Measurements from ENCODE around the gene UGT1A8.

DNA sequence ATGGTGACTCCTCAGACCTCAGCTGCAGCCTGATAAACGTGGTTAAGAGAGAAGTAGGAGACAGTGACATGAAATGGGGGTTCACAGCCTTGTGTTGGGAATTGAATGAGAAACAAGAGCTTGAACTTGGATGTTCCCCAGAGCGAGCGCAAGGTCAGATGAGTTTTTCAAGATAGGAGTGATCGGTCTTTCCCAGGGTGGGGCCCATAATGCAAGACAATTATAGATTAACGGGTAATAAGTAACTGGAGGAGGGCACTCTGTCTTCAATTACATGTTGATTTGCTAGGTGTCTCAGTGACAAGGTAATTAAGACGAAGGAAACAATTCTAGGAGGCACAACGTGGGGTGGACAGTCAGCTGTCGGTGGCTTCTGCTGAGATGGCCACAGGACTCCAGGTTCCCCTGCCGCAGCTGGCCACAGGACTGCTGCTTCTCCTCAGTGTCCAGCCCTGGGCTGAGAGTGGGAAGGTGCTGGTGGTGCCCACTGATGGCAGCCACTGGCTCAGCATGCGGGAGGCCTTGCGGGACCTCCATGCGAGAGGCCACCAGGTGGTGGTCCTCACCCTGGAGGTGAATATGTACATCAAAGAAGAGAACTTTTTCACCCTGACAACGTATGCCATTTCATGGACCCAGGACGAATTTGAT is 95.3 kb downstream of the UGT1A8 start, which contains the start of gene UGT1A5:
- TF ChIP-seq POLR2A (IDR thresholded peaks at IDR 0.05; ENCODE audit: low read depth, low read length) (no peak), CEBPB (IDR thresholded peaks at IDR 0.05; ENCODE audit: low read depth, low read length) (no peak), FOS (IDR thresholded peaks at IDR 0.05; ENCODE audit: low read depth, low read length) (no peak), MXI1 (IDR thresholded peaks at IDR 0.05; ENCODE audit: borderline replicate concordance, low read depth, low read length) (no peak), BHLHE40 (IDR thresholded peaks at IDR 0.05; ENCODE audit: low read depth, low read length) (no peak), RCOR1 (IDR thresholded peaks at IDR 0.05; ENCODE audit: insufficient replicate concordance, low read length) (no peak)
- TF ChIP-seq, protein P1, sequence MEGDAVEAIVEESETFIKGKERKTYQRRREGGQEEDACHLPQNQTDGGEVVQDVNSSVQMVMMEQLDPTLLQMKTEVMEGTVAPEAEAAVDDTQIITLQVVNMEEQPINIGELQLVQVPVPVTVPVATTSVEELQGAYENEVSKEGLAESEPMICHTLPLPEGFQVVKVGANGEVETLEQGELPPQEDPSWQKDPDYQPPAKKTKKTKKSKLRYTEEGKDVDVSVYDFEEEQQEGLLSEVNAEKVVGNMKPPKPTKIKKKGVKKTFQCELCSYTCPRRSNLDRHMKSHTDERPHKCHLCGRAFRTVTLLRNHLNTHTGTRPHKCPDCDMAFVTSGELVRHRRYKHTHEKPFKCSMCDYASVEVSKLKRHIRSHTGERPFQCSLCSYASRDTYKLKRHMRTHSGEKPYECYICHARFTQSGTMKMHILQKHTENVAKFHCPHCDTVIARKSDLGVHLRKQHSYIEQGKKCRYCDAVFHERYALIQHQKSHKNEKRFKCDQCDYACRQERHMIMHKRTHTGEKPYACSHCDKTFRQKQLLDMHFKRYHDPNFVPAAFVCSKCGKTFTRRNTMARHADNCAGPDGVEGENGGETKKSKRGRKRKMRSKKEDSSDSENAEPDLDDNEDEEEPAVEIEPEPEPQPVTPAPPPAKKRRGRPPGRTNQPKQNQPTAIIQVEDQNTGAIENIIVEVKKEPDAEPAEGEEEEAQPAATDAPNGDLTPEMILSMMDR (conservative IDR thresholded peaks at IDR 0.05; ENCODE audit: low read depth, low read length): no peak

All from IMR-90 (cell line).